Hepatocyte (in vitro differentiated cells): ENCODE results near the gene ATP2C2.

Experiments used
- EZH2 ChIP-seq: fragments of 200-600 bp; sonication (generic); IDR thresholded peaks from 2 replicates; pipeline ENCODE4 v1.6.1; 2016; ENCODE audit warnings: antibody characterized with exemption, mild to moderate bottlenecking, borderline replicate concordance
- EZH2phosphoT487 ChIP-seq: fragments of 200-600 bp; sonication (generic); IDR thresholded peaks from one replicate; pipeline ENCODE4 v1.6.1; 2018; ENCODE audit warnings: antibody characterized with exemption, mild to moderate bottlenecking, low read depth, moderate library complexity; ENCODE audit not compliant: unreplicated experiment, severe bottlenecking
- TF ChIP-seq, protein P1 (sequence below): fragments of 200-600 bp; sonication (generic); IDR thresholded peaks from 2 replicates; pipeline ENCODE4 v1.5.1; 2016; ENCODE audit warnings: antibody characterized with exemption, mild to moderate bottlenecking; ENCODE audit not compliant: poor library complexity

DNA sequence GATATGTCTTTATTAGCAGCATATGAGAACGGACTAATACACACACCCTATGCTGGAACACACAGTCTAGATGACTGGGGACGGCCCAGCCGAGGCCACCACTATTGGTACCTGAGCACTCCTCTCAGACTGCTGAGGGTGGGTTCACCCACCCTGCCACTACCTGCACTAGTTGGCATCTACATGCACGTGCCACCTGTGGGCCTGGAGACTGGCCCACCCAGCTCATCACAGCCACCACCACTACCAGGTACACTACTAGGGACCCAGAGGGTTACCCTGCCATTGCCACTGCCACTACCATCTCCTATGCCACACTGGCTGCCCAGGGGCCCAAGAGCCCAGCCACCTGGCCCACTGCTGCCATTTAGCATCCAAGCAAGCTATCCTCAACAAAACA, 103.6 kb downstream of the ATP2C2 start:
- TF ChIP-seq, protein P1, sequence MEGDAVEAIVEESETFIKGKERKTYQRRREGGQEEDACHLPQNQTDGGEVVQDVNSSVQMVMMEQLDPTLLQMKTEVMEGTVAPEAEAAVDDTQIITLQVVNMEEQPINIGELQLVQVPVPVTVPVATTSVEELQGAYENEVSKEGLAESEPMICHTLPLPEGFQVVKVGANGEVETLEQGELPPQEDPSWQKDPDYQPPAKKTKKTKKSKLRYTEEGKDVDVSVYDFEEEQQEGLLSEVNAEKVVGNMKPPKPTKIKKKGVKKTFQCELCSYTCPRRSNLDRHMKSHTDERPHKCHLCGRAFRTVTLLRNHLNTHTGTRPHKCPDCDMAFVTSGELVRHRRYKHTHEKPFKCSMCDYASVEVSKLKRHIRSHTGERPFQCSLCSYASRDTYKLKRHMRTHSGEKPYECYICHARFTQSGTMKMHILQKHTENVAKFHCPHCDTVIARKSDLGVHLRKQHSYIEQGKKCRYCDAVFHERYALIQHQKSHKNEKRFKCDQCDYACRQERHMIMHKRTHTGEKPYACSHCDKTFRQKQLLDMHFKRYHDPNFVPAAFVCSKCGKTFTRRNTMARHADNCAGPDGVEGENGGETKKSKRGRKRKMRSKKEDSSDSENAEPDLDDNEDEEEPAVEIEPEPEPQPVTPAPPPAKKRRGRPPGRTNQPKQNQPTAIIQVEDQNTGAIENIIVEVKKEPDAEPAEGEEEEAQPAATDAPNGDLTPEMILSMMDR = no peak
- TF ChIP-seq EZH2 = no peak
- TF ChIP-seq EZH2phosphoT487 = no peak
